Coronary artery (tissue), 2 donors: ENCODE measurements around the gene MXD1.
A peak's percentile ranks its signal among the peaks of the same experiment; 100 is the strongest.

ENCODE experiments used
- DNase-seq: peaks from one replicate; pipeline ENCODE4 v3.0.0-alpha.2; 2017; ENCODE audit warnings: low spot score
- H3K27ac ChIP-seq, 2 donors: fragments of 200-600 bp; sonication (generic); one replicate each; pipeline ENCODE4 v1.5.1; 2016 to 2019
- H3K4me3 ChIP-seq: fragments of 200-600 bp; sonication (generic); 2 replicates; pipeline ENCODE4 v1.5.1; 2016; ENCODE audit warnings: mild to moderate bottlenecking, moderate library complexity
- TF ChIP-seq, protein P1 (sequence below): fragments of 200-600 bp; sonication (generic); IDR thresholded peaks from one replicate; pipeline ENCODE4 v1.5.1; 2019; ENCODE audit warnings: antibody characterized with exemption

MXD1 gene

GRCh38 chr2:69933839-69934613, 19.1 kb downstream of the MXD1 start:
- Histone ChIP-seq H3K4me3 (peak overlapping the region; percentile 4), H3K27ac (peak overlapping the region; percentile 48 to 70)
- no peak for DNase-seq
- TF ChIP-seq, protein P1, sequence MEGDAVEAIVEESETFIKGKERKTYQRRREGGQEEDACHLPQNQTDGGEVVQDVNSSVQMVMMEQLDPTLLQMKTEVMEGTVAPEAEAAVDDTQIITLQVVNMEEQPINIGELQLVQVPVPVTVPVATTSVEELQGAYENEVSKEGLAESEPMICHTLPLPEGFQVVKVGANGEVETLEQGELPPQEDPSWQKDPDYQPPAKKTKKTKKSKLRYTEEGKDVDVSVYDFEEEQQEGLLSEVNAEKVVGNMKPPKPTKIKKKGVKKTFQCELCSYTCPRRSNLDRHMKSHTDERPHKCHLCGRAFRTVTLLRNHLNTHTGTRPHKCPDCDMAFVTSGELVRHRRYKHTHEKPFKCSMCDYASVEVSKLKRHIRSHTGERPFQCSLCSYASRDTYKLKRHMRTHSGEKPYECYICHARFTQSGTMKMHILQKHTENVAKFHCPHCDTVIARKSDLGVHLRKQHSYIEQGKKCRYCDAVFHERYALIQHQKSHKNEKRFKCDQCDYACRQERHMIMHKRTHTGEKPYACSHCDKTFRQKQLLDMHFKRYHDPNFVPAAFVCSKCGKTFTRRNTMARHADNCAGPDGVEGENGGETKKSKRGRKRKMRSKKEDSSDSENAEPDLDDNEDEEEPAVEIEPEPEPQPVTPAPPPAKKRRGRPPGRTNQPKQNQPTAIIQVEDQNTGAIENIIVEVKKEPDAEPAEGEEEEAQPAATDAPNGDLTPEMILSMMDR = no peak

DNA sequence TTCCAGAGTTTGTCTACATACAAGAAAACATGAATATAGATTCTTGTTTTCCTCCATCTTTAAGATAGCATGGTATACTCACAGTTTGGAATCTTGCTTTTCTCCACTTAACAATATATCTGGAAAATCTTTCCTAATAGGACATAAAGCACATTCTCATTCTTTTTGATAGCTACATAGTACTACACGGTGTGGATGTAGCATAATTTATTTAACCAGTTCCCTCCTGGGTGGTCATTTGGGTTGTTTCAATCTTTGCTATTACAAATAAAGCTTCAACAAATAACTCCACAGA, 19.7 kb downstream of the MXD1 start:
- Histone ChIP-seq H3K27ac (peak overlapping the region in 1 of 2 donors; percentile 48), H3K4me3 (no peak overlapping the region)
- DNase-seq = no peak
- TF ChIP-seq, protein P1 = no peak

DNA sequence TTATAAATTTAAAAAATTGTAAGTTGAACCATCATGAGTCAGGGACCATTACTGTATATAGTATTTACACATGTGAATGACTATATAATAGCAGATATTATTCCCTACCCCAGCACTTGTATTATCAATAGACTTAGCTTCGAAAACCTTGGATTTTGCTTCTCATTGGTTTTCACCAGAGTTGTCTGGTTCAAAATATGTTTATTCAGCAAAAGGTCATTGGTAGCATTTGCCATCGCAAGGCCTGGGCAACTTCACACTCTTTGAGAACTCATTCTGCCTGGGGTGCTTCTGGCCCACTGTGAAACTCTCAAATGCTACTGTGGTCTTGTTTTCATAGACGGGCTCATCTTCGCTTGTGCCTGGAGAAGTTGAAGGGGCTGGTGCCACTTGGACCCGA, 20.1 kb downstream of the MXD1 start:
- no peak for DNase-seq
- no peak overlapping the region for H3K4me3 ChIP-seq
- H3K27ac ChIP-seq = peak overlapping the region in 1 of 2 donors; percentile 48
- TF ChIP-seq, protein P1 = no peak

- no peak overlapping the region for H3K4me3 ChIP-seq
- DNase-seq = no peak
- TF ChIP-seq, protein P1 = no peak
- H3K27ac ChIP-seq = no peak overlapping the region
Measured at GRCh38 chr2:69936906-69937305, 22.0 kb downstream of the MXD1 start.

DNA sequence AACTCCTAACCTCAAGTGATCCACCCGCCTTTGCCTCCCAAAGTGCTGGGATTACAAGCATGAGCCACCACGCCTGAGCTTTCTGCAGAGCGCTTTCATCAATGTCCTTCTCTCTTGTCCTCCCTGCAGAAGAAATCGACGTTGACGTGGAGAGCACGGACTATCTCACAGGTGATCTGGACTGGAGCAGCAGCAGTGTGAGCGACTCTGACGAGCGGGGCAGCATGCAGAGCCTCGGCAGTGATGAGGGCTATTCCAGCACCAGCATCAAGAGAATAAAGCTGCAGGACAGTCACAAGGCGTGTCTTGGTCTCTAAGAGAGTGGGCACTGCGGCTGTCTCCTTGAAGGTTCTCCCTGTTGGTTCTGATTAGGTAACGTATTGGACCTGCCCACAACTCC, 23.1 kb downstream of the MXD1 start:
- Histone ChIP-seq H3K4me3 (no peak overlapping the region), H3K27ac (no peak overlapping the region)
- no peak for DNase-seq
- TF ChIP-seq, protein P1 = no peak

GRCh38 chr2:69939722-69940121, 24.8 kb downstream of the MXD1 start:
- TF ChIP-seq, protein P1 = no peak
- H3K4me3 ChIP-seq = no peak overlapping the region
- no peak overlapping the region for H3K27ac ChIP-seq
- DNase-seq = no peak

DNA sequence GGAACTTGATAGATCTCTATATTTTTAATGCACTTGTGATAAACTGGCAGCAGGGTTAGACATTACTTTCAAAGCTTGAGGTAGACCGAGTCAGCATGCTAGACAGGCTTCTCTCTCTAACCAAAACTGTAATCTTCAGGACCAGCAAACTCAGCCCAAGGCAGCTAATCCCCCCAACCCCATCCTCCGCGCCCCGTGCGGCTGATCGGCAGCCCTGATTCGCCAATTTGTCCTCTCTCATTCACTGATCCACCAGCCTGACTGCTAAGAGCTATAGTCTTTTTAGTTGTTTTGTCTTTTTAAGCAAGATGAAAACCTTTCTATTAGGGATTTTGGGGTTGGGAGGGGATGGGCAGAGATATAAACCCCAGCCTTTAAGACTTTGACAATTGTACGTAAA, 25.8 kb downstream of the MXD1 start:
- H3K4me3 ChIP-seq = no peak overlapping the region
- no peak for DNase-seq
- TF ChIP-seq, protein P1 = no peak
- no peak overlapping the region for H3K27ac ChIP-seq
